ENCODE results near the gene CACNB4. TPM values are rescaled to one million over a fixed set of nuclear protein-coding genes. Genes with fewer than 3 reads are reported as not detected.

Gene CACNB4
- total and polyA plus RNA-seq, 10 of the 15 experiments (the other 5 are each of a cell fraction or from before 2014, with no cell fraction given) = 2.0 to 21.6 (median 9.3) TPM

- TF ChIP-seq, protein P1, sequence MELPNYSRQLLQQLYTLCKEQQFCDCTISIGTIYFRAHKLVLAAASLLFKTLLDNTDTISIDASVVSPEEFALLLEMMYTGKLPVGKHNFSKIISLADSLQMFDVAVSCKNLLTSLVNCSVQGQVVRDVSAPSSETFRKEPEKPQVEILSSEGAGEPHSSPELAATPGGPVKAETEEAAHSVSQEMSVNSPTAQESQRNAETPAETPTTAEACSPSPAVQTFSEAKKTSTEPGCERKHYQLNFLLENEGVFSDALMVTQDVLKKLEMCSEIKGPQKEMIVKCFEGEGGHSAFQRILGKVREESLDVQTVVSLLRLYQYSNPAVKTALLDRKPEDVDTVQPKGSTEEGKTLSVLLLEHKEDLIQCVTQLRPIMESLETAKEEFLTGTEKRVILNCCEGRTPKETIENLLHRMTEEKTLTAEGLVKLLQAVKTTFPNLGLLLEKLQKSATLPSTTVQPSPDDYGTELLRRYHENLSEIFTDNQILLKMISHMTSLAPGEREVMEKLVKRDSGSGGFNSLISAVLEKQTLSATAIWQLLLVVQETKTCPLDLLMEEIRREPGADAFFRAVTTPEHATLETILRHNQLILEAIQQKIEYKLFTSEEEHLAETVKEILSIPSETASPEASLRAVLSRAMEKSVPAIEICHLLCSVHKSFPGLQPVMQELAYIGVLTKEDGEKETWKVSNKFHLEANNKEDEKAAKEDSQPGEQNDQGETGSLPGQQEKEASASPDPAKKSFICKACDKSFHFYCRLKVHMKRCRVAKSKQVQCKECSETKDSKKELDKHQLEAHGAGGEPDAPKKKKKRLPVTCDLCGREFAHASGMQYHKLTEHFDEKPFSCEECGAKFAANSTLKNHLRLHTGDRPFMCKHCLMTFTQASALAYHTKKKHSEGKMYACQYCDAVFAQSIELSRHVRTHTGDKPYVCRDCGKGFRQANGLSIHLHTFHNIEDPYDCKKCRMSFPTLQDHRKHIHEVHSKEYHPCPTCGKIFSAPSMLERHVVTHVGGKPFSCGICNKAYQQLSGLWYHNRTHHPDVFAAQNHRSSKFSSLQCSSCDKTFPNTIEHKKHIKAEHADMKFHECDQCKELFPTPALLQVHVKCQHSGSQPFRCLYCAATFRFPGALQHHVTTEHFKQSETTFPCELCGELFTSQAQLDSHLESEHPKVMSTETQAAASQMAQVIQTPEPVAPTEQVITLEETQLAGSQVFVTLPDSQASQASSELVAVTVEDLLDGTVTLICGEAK (IDR thresholded peaks at IDR 0.05; ENCODE audit: borderline replicate concordance) = no peak
- no peak for TF ChIP-seq SMAD1 (IDR thresholded peaks at IDR 0.05; ENCODE audit: low read depth, partially characterized antibody)
- TF ChIP-seq NBN (IDR thresholded peaks at IDR 0.05) = no peak
These were observed 218.3 kb downstream of the CACNB4 start (continued) for GRCh38 chr2:151880586-151880985.

DNA sequence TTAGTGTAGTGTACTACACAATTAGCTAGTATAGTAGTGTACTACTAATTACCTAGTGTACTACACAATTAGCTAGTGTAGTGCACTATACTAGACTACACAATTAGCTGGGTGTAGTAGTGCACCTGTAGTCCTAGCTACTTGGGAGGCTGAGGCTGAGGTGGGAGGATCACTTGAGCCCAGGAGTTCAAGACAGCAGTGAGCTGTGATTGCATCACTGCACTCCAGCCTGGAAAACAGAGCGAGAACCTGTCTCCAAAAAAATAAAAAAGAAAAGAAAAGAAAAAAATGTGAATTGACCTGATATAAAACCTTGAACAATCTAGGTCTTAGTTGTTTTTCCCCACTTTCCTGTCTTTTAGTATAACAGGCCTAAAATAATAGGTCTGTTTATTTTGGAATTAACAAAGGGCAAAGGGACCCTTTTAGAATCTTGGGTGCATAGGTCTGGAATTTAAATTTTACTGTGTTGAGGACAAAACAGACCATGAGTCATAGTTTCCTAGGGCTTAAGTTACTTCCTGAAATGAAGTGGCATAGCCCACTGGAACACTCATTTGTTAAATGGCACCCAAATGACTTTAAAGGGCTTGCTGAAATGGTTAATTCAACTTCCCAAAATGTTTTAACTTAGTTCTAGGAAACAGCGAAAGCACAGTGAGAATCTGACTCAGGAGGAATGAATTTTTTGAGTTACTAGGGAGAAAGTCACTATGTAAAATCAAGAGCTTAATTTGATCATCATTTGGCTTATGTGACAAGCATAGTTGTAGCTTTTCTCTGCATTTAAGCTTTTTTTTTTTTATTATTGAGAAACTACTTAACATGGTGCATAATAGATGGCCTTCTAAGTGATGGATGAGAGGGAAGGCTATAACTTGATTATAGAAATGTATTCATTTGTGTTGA is 219.9 kb downstream of the CACNB4 start:
- 64% methylated on average over 2 of the region's 2 CpGs for WGBS (ENCODE audit: insufficient coverage, insufficient replicate concordance, low lambda C conversion rate, missing lambda C conversion rate)
- ChIA-PET CTCF (interaction anchor here (0.6 to 1.9 kb wide), 4 partner anchors 16 to 1576 kb away, joined by 3 to 10 read pairs (median 3); no protein-coding TSS in a partner anchor), POLR2A (no interaction called here)
- no peak for TF ChIP-seq IKZF2 (IDR thresholded peaks at IDR 0.05)
- TF ChIP-seq BACH1 (IDR thresholded peaks at IDR 0.05; ENCODE audit: borderline replicate concordance) = no peak
- no peak for TF ChIP-seq CEBPB (IDR thresholded peaks at IDR 0.05; ENCODE audit: borderline replicate concordance in 1 of 2, low read depth in 2 of 2, low read length in 2 of 2)
- TF ChIP-seq SMC3 (IDR thresholded peaks at IDR 0.05; ENCODE audit: borderline replicate concordance, low read length) = no peak
- TF ChIP-seq ETV6 (conservative IDR thresholded peaks at IDR 0.05 in 1 of 2, IDR thresholded peaks at IDR 0.05 in 1 of 2; ENCODE audit: borderline replicate concordance in 1 of 2, low read depth in 1 of 2) = no peak
- no peak for TF ChIP-seq SMAD5 (IDR thresholded peaks at IDR 0.05; ENCODE audit: low read depth)
- TF ChIP-seq BCL11A (IDR thresholded peaks at IDR 0.05; ENCODE audit: low read depth, low read length) = no peak
- no peak for TF ChIP-seq SIN3A (IDR thresholded peaks at IDR 0.05; ENCODE audit: low read depth, low read length)
- TF ChIP-seq CBX3 (IDR thresholded peaks at IDR 0.05; ENCODE audit: borderline replicate concordance, low read depth) = no peak
- TF ChIP-seq GABPA (IDR thresholded peaks at IDR 0.05; ENCODE audit: low read depth) = no peak
- no peak for TF ChIP-seq KLF5 (IDR thresholded peaks at IDR 0.05; ENCODE audit: partially characterized antibody)
- TF ChIP-seq PML (IDR thresholded peaks at IDR 0.05; ENCODE audit: low read length) = no peak

More for the DNA sequence above, 219.9 kb downstream of the CACNB4 start:
- in situ Hi-C loops (cut with MboI) (no loop called here), intact Hi-C loops (cut with micrococcal nuclease; ENCODE audit: unreplicated experiment) (no loop called here)
- no TSS peak for BruUV-seq (replicated peaks)
- no peak; the same call in 2 of the 3 replicates for ATAC-seq
- Histone ChIP-seq H3K4me2 (ENCODE audit: control insufficient read depth, insufficient read depth) (no peak overlapping the region), H2AFZ (ENCODE audit: control insufficient read depth, low read depth, low read length) (no peak overlapping the region), H3K27me3 (replicated peaks in 1 of 2; ENCODE audit: control insufficient read depth in 2 of 2, insufficient read depth in 2 of 2, low read length in 1 of 2) (no peaks in the 10 kb centered on the region), H3K4me3 (no peak overlapping the region), H3K27ac (ENCODE audit: control insufficient read depth, insufficient read depth) (no peak overlapping the region), H3K36me3 (ENCODE audit: control insufficient read depth in 2 of 2, insufficient read depth in 2 of 2, low read length in 1 of 2) (no peaks in the 10 kb centered on the region), H3K79me2 (ENCODE audit: control insufficient read depth, insufficient read depth, low read length) (no peaks in the 10 kb centered on the region), H3K9ac (ENCODE audit: control insufficient read depth, insufficient read depth, low read length) (no peak overlapping the region), H3K4me1 (ENCODE audit: control insufficient read depth, insufficient read depth, low read length) (no peaks in the 10 kb centered on the region), H4K20me1 (ENCODE audit: control insufficient read depth, insufficient read depth) (no peaks in the 10 kb centered on the region), H3K9me3 (replicated peaks; ENCODE audit: control insufficient read depth, insufficient read depth, low read length) (no peaks in the 10 kb centered on the region)
- FAIRE-seq = no peak
- no peak for DNase-seq (ENCODE audit: low read depth, low spot score)
- ChIA-PET SMC1A (ENCODE audit: uncharacterized antibody, unreplicated experiment) (interaction anchor here (1.0 to 1.2 kb wide), 2 partner anchors 17 to 147 kb away, joined by 4 read pairs; no protein-coding TSS in a partner anchor), RAD21 (ENCODE audit: unreplicated experiment) (interaction anchor here (0.7 to 1.1 kb wide), 3 partner anchors 50 to 110 kb away, joined by 3 read pairs; no protein-coding TSS in a partner anchor)
